ENCODE measurements around the gene ASCC1. TPM values are rescaled to one million over a fixed set of nuclear protein-coding genes. Genes with fewer than 3 reads are reported as not detected.
"Not testable (repeated sequence)": the region's sequence is repeated elsewhere in the genome, so short reads cannot be mapped to it uniquely, and the experiment has no call there.

Gene ASCC1
- total RNA-seq, 3 donors from 2014 or later, result 18.0 to 23.6 (median 21.4) TPM

GRCh38 chr10:72229261-72230251, 13.5 kb upstream of the ASCC1 start:
- ATAC-seq (no peak), DNase-seq (no peak)
- intact Hi-C loops (cut with DNase I, micrococcal nuclease), result loop anchor here in 1 of 2 donors (10.0 kb wide), 1 partner anchor 105 kb away; no protein-coding TSS in a partner anchor
- Histone ChIP-seq H3K36me3 (ENCODE audit: low read depth) (no peaks in the 10 kb centered on the region), H3K4me3 (no peak overlapping the region), H3K4me1 (ENCODE audit: low read depth) (no peaks in the 10 kb centered on the region), H3K9me3 (no peaks in the 10 kb centered on the region)
- no peak for TF ChIP-seq CTCF (IDR thresholded peaks at IDR 0.05)

GRCh38 chr10:72228318-72228751, 12.3 kb upstream of the ASCC1 start:
- Histone ChIP-seq H3K4me1 (ENCODE audit: low read depth) (no peaks in the 10 kb centered on the region), H3K9me3 (no peaks in the 10 kb centered on the region), H3K4me3 (no peak overlapping the region), H3K36me3 (ENCODE audit: low read depth) (no peaks in the 10 kb centered on the region)
- TF ChIP-seq CTCF (IDR thresholded peaks at IDR 0.05), result no peak
- ATAC-seq, result no peak
- intact Hi-C loops (cut with DNase I, micrococcal nuclease), result no loop called here
- no peak for DNase-seq

GRCh38 chr10:72227826-72228225, 11.8 kb upstream of the ASCC1 start:
- Histone ChIP-seq H3K4me1 (ENCODE audit: low read depth) (no peaks in the 10 kb centered on the region), H3K36me3 (ENCODE audit: low read depth) (no peaks in the 10 kb centered on the region), H3K9me3 (no peaks in the 10 kb centered on the region), H3K4me3 (no peak overlapping the region)
- peak in 1 of 3 donors; percentile 5 for DNase-seq
- intact Hi-C loops (cut with DNase I, micrococcal nuclease), result no loop called here
- TF ChIP-seq CTCF (IDR thresholded peaks at IDR 0.05), result no peak
- no peak for ATAC-seq

- DNase-seq (peak in 1 of 3 donors; percentile 6), ATAC-seq (no peak)
- Histone ChIP-seq H3K9me3 (no peaks in the 10 kb centered on the region), H3K4me1 (ENCODE audit: low read depth) (peaks cover 5% of the 10 kb centered on the region), H3K4me3 (no peak overlapping the region), H3K36me3 (ENCODE audit: low read depth) (no peaks in the 10 kb centered on the region)
- no peak for TF ChIP-seq CTCF (IDR thresholded peaks at IDR 0.05)
- intact Hi-C loops (cut with DNase I, micrococcal nuclease), result no loop called here
Measured at GRCh38 chr10:72226418-72227027, 10.4 kb upstream of the ASCC1 start.

GRCh38 chr10:72224191-72224590, 8.1 kb upstream of the ASCC1 start:
- H3K36me3 ChIP-seq (ENCODE audit: low read depth); ATAC-seq; DNase-seq; intact Hi-C loops (cut with DNase I, micrococcal nuclease); H3K4me3 ChIP-seq; H3K4me1 ChIP-seq (ENCODE audit: low read depth); H3K9me3 ChIP-seq: not testable (repeated sequence)

- no peak for TF ChIP-seq CTCF (IDR thresholded peaks at IDR 0.05)
- Histone ChIP-seq H3K36me3 (ENCODE audit: low read depth) (no peaks in the 10 kb centered on the region), H3K9me3 (no peaks in the 10 kb centered on the region), H3K4me1 (ENCODE audit: low read depth) (peaks cover 10% of the 10 kb centered on the region), H3K4me3 (no peak overlapping the region)
- intact Hi-C loops (cut with DNase I, micrococcal nuclease), result no loop called here
- peak; percentile 20 for ATAC-seq
- peak in 1 of 3 donors; percentile 11 for DNase-seq
Measured at GRCh38 chr10:72223743-72224101, 7.6 kb upstream of the ASCC1 start.
